GM21717 (cell line): ENCODE results near the gene FGF6.
"Not testable (repeated sequence)": the region's sequence is repeated elsewhere in the genome, so short reads cannot be mapped to it uniquely, and the experiment has no call there.

Experiments used
- ATAC-seq: cut with Tn5 transposase; IDR thresholded peaks from one replicate; pipeline ENCODE4 v1.9.1; 2021; ENCODE audit warnings: mild to moderate bottlenecking, moderate library complexity; ENCODE audit not compliant: unreplicated experiment

FGF6 gene

DNA sequence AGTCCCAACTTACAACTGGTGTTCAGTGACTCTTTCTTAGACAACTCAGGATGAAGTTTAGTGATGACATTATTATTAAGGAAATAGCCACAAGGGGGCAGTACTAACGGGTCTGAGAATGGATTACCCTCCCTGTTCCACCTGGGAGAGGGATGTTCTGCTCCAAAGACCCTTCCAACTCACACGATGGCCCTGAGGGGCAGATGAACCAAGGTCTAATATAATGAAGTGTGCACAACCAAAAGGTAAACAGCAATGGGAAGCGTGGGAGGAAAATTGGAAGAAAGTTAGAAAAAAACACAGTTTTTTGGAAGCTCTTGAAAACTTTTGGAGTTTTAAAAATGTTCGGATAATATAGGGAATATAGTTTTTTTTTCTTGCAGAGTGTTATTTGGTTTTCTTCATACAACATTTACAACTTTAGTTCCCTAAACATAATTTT, 24.0 kb downstream of the FGF6 start:
- ATAC-seq, result no peak

DNA sequence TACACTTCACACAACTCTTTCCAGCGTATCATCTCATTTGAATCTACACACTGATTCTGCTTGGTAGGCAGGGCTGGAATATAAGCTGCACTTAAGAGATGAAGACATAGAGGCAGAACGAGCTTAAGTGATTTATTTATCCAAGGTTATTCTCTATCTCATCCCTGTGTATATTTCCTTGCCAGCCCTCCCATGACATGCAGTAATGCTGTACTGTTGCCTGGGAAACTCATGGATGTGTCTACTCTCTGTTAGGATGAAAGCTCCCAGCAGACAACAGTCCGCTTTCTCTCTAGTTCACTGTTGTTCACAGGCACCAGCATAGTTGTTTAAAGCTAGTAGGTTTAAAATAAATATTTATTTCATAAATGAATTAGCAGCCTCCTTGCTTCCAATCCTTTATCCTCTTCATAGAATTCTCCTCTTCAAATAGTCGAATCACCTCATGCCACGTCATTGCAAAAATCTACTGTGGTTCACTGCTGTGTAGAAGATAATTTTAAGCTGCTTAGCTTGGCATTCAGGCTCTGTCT, 25.4 kb downstream of the FGF6 start:
- ATAC-seq, result no peak

DNA sequence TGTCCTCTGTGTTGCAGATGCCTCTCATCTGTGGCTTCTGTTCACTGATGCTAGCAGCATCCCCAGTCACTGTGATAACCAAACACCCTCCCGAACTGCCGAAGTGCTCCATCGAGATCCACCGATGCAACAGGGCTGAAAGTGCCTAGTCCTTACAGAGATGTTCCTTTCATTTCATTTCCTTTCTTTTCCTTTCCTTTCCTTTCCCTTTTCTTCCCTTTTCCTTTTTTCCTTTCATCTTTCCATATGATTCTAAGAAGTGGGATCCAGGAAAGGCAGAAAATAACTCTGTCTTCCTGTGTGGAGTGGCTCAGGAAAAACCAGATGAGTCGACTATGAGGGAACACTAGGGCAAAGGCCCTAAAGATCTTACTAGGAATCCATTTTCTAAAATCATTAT, 26.7 kb downstream of the FGF6 start:
- no peak for ATAC-seq

DNA sequence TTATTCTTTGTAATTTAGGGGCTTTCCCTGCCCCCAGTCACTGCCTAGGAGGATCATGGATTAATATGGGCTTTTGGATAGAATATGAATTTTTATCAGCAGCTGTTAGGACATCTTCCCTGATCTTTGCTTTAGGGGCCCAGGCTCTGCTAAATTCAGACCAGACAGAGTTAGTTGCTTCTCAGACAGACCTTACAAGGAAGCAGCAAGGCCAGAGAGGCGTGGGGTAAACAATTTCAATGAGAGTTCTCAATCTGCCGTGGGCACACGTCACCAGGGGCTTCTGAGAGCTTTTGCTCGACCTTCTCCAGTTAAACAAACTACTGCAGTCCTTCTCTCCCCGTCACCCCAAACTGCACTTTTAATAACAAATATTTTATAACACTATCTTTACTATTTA, 27.7 kb downstream of the FGF6 start:
- ATAC-seq, result no peak

DNA sequence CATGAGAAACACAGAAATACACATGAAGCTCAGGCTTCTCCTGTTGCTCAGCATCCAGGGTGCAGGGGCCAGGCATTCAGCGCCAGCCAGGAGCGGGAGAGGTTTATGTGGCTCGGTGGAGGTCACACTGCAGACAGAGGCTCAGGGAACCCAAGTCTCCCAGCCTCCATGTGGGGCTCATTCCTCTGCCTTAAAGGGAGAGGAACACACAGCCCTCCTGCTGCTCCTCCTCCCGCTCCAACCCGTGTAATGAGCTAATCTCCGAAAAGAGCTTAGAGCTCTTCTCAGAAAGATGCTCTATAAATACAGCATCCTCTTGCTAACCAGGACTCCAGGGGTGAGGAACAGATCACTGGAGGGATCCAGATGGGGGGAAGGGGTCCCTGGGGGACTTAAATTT, 28.2 kb downstream of the FGF6 start:
- no peak for ATAC-seq

DNA sequence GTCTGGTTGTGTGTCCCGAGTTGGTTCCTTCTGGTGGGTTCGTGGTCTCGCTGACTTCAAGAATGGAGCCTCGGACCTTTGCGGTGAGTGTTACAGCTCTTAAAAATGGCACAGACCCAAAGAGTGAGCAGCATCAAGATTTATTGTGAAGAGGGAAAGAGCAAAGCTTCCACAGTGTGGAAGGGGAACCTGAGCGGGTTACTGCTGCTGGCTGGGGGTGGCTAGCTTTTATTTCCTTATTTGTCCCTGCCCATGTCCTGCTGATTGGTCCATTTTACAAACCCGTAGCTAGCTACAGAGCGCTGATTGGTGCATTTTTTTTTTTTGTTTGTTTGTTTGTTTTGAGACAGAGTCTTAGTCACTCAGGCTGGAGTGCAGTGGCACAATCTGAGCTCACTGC, 29.3 kb downstream of the FGF6 start:
- no peak for ATAC-seq

DNA sequence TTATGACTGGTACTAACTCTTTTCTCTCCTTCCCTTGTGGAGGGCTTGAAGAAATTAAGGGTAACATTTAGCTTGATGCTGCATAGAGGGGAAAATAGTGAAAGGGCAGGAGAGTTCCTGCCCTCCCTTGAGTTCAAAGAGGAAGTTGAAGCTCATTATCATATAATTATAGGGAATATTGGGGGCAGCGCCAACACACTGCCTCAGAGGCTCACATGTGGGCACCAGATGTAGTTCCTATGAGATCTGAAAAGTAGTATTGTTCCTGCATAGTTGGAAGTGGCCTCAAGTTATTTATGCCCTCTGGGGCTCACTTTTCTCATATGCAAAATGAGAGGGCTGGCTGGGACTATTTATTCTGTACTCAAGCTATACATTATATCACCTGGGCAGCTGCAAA, 33.1 kb downstream of the FGF6 start:
- no peak for ATAC-seq

DNA sequence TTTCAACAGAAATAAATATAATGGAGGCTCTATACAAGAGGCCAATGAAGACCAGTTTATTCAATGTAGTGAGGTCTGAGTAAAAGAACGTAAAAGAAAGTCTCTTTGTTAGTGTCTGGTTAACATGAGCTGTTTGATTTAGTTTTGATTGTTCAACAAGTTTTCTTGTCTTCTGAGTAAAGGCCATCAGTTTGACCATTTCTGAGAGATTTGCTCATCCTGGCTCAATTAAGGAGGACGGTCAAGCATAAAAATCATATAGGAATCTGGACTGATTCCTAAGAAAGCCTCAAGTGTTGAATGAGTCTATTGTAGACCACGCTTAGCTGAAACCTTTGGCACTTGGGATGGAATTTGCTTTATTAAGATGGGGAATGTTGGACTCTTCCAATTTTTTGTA, 33.6 kb downstream of the FGF6 start:
- ATAC-seq, result no peak

DNA sequence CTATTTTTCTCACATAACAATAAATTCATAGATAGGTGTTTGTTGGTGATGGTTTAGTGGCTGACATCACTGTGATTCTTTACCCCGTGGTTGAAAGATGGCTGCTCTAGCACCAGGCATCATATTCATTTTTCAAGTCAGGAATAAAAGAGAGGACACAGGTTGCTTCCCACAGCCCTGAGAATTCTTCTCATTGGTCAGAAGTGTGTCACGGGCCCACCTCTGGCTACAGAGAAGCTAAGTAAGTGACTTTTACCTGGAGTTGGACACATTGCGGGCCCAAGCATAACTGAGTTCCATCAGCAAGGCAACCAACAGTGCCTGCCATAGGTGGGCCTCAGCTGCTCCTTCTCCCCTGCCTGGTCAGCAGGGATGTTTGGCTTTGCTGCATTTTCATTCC, 38.5 kb downstream of the FGF6 start:
- ATAC-seq, result no peak

DNA sequence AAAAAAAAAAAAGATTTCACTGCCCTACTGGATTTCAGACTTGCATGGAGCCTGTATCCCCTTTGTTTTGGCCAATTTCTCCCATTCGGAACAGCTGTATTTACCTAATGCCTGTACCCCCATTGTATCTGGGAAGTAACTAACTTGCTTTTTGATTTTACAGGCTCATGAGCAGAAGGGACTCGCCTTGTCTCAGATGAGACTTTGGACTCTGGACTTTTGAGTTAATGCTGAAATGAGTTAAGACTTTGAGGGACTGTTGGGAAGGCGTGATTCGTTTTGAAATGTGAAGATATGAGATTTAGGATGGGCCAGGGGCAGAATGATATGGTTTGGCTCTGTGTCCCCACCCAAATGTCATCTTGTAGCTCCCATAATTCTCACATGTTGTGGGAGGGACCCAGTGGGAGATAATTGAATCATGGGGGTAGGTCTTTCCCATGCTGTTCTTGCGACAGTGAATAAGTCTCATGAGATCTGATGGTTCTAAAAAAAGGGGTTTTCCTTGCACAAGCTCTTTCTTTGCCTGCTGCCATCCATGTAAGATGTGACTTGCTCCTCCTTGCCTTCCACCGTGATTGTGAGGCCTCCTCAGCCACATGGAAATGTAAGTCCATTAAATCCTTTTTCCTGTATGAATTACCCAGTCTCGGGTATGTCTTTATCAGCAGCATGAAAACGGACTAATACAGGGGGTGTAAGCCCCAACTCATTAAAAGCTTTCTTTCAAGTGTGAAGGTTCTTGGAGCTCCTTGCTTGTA, 40.6 kb downstream of the FGF6 start:
- not testable (repeated sequence) for ATAC-seq

DNA sequence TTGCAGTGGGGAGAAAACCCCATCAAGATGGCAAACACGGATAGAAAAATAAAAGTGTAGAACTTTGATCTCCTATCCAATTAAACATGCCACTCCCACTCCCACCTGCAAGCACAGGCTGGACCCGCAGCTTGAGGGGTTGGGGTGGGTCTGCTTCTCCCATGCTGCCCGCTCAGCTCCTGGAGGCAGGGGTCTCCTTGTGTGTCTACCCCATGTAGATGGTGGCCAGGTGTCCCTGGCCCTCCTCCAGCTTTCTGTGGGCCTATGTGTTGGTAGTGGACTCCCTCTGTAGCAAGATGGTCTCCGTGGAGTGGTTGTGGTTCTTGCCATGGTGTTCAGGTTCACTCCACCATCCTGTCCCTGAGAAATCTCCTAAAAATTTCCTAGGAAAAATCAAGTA, 42.6 kb downstream of the FGF6 start:
- ATAC-seq, result no peak

DNA sequence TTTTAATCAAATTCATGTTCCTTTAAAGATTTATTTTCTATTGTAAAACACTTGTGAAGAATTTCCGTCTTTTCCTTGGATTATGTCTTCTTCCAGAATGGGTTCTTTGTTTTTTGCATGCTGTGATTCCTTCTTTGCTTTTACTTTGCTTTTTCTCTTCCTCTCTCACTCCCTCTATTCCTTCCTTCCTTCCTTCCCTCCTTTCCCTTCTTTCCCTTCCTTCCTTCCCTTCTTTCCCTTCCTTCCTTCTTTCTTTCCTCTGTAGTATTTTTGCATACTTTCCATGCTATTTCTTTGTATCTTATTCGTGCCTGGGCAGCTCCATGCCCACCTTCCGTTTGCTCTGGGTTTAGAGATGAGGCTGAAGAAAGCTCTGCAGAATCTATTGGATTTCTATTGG, 44.5 kb downstream of the FGF6 start:
- no peak for ATAC-seq

DNA sequence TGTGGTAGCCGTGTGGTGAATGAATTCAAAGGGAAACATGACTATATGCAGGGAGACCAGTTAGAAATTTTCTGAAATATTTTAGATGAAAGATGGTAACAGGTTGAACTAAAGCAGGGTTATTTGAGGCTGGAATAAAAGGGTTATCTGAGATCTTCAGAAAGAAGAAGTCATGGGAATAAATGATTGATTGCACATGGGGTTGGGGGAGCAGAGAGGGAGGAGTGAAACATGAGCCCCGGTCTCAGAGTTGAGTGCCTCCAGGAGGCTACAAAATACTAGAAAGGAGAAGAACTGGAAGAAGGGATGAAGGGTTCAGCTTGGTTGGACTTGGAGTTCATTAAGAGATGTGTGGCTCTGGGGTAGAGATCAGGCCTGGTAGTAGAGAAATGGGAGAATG, 49.8 kb downstream of the FGF6 start:
- ATAC-seq, result no peak

DNA sequence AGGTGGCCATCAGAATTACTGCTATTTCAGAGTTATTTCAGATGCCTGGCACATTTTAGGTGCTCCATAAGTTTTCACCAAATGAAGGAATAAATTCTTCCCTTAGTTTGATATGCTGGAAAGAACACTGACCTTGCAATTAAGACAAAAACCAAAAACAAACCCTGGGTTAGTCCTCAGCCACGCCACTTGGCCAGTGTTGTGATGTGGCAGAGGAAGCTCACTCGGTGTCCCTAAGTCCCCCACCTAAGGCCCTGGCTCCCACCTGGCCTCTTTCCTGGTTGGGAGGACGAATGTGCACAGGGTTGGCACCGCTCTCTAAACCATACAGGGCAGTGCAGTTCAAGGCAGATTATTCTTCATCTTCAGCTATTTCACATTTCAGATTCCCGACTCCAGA, 52.4 kb downstream of the FGF6 start:
- ATAC-seq, result no peak

DNA sequence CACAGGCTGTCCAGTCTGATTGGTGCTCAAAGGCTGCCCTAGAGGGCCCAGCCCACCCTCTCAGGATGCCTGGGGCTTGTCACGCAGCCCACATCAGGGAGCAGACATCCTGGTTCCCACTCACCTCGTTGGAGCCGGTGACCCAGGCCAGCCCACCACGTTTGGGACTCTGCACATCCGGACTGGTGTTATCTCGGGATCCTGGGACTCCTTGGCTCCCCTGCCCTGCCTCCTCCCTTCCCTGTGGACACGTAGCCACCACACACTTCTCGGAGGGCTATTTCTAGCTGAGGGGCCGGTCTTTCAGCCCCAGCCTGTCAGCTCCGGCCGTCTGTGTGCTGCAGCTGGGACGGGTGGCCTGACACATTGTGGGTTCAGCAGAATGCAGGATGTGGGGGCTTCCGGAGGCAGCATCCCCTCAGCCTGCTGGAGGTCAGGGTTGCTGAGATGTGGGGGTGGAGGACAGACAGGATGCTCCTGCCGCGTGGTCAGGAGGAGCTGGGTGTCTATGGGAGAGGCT, 53.3 kb downstream of the FGF6 start:
- ATAC-seq, result no peak

DNA sequence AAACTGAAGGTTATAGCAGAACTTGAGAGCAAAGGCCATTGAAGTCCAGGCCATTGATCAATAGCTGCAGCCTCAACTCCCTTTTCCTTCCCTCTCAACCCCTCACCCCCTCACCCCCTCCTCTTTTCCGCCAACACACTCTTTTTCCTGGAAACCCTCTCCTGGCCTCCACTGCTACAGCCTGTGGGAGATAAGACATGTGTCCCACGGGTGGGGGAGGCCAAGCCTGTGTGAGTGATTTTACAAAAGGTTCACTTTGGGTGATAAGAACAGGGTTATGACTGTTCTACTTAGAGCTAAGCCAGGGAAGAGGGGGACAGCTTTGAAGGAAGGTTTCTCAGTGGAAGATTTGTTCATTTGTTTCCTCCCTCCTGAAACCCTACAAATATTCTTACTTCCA, 57.0 kb downstream of the FGF6 start:
- no peak for ATAC-seq

DNA sequence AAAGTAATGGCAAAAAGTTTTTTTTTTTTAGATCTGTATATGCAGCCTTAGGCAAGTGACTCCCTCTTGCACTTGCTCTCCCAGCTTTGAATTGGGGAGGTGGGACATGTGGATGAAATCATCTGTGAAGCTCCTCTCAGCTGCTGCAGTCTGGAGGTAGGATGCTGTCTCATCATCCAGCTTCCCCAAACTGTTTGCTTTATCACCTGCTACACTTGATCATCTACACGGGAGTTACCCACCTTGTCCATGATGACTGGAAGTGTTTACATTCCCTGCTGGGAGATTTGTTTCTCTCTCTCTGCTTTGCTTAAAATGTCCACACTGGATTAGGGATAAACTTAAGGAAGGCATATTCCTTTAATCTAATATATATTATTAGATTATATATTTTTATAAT, 57.6 kb downstream of the FGF6 start:
- ATAC-seq, result no peak

DNA sequence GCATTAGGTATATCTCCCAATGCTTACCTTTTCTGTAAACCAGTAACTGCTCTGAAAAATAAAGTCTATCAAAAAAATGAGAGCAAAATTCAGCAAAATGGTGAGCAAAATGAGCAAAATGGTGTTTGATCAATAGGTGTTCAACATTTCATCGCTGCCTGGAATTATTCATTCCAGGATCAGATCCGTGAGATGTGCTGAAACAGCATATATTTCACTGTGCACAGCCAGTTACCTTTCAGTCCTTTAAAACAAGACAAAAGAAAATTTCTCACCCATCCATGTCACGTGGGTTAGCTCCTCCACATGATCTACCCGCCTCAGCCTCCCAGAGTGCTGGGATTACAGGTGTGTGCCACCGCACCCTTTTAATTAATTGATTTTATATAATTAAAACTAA, 58.0 kb downstream of the FGF6 start:
- no peak for ATAC-seq

DNA sequence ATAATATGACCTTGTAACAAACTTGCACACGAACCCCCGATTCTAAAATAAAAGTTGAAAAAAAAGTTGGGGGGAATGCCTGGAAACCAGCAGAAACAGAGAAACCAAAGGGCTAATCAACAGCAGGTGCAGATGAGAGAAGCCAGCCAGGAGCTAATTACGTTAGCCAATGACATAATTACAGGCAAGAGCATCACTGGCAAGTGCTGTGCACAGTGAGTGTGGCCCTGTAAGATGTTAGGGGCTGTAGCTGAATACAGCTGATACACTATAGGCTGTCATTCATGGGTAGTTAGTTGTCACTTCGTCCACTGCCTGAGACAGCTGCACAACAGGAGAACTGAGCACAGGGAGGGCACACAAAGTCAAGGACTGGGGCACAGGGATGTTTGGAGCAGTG, 58.8 kb downstream of the FGF6 start:
- no peak for ATAC-seq
